Memory B cell (primary cell): ENCODE measurements around the gene RALGAPA2.
A peak's percentile ranks its signal among the peaks of the same experiment; 100 is the strongest.
"Not testable (repeated sequence)": the region's sequence is repeated elsewhere in the genome, so short reads cannot be mapped to it uniquely, and the experiment has no call there.

ENCODE experiments used
- ATAC-seq: fragments of 150-1000 bp; cut with Tn5 transposase; 2 replicates; pipeline ENCODE4 v1.10.0; 2021; ENCODE audit warnings: low read depth, mild to moderate bottlenecking, moderate library complexity
- DNase-seq, 2 donors: peaks; one replicate each; pipeline ENCODE4 v3.0.0; 2022; ENCODE audit warnings: low spot score in 2 of 2
- H3K27ac Mint-ChIP-seq: one replicate; pipeline ENCODE4 v1.8.0; 2022; ENCODE audit warnings: mild to moderate bottlenecking, moderate library complexity, mixed read lengths
- H3K27me3 Mint-ChIP-seq: one replicate; pipeline ENCODE4 v1.8.0; 2022; ENCODE audit warnings: mixed read lengths
- H3K36me3 Mint-ChIP-seq: one replicate; pipeline ENCODE4 v1.8.0; 2022; ENCODE audit warnings: mild to moderate bottlenecking, mixed read lengths
- H3K4me1 Mint-ChIP-seq: one replicate; pipeline ENCODE4 v1.8.0; 2022; ENCODE audit warnings: mixed read lengths
- H3K4me3 Mint-ChIP-seq: one replicate; pipeline ENCODE4 v1.8.0; 2022; ENCODE audit warnings: mild to moderate bottlenecking, moderate library complexity, mixed read lengths
- H3K9me3 Mint-ChIP-seq: one replicate; pipeline ENCODE4 v1.8.0; 2022; ENCODE audit warnings: mixed read lengths

Gene RALGAPA2

GRCh38 chr20:20551409-20551808 lies 161.0 kb downstream of the RALGAPA2 start:
- Mint-ChIP-seq H3K27me3 (no peaks in the 10 kb centered on the region), H3K27ac (no peak overlapping the region), H3K4me1 (peaks cover 5% of the 10 kb centered on the region)

GRCh38 chr20:20549704-20550103 lies 162.7 kb downstream of the RALGAPA2 start:
- no peak for ATAC-seq
- Mint-ChIP-seq H3K27me3 (no peaks in the 10 kb centered on the region), H3K27ac (no peak overlapping the region), H3K9me3 (no peaks in the 10 kb centered on the region), H3K4me1 (peaks cover 5% of the 10 kb centered on the region), H3K4me3 (no peak overlapping the region), H3K36me3 (peaks cover 8% of the 10 kb centered on the region)
- DNase-seq = no peak

More at GRCh38 chr20:20551409-20551808, 161.0 kb downstream of the RALGAPA2 start:
- DNase-seq (no peak), ATAC-seq (no peak)
- H3K4me3 Mint-ChIP-seq = no peak overlapping the region
- peaks cover 8% of the 10 kb centered on the region for H3K36me3 Mint-ChIP-seq
- no peaks in the 10 kb centered on the region for H3K9me3 Mint-ChIP-seq

GRCh38 chr20:20549267-20549612 lies 163.2 kb downstream of the RALGAPA2 start:
- Mint-ChIP-seq H3K27ac (no peak overlapping the region), H3K4me3 (no peak overlapping the region), H3K9me3 (no peaks in the 10 kb centered on the region), H3K27me3 (no peaks in the 10 kb centered on the region), H3K4me1 (peaks cover 5% of the 10 kb centered on the region), H3K36me3 (peaks cover 12% of the 10 kb centered on the region)
- ATAC-seq (no peak), DNase-seq (no peak)

- no peak for ATAC-seq
- Mint-ChIP-seq H3K27ac (no peak overlapping the region), H3K4me3 (no peak overlapping the region), H3K9me3 (no peaks in the 10 kb centered on the region), H3K4me1 (peaks cover 5% of the 10 kb centered on the region), H3K27me3 (no peaks in the 10 kb centered on the region), H3K36me3 (peaks cover 16% of the 10 kb centered on the region)
- no peak for DNase-seq
Observed at GRCh38 chr20:20548527-20549266, 163.7 kb downstream of the RALGAPA2 start.

- no peaks in the 10 kb centered on the region for H3K27me3 Mint-ChIP-seq
- no peak overlapping the region for H3K27ac Mint-ChIP-seq
- ATAC-seq = no peak
- no peak overlapping the region for H3K4me3 Mint-ChIP-seq
- peaks cover 5% of the 10 kb centered on the region for H3K4me1 Mint-ChIP-seq
- H3K36me3 Mint-ChIP-seq = peaks cover 20% of the 10 kb centered on the region
- no peak for DNase-seq
- H3K9me3 Mint-ChIP-seq = no peaks in the 10 kb centered on the region
Observed at GRCh38 chr20:20547876-20548266, 164.6 kb downstream of the RALGAPA2 start.

- DNase-seq (no peak), ATAC-seq (no peak)
- peaks cover 20% of the 10 kb centered on the region for H3K36me3 Mint-ChIP-seq
- peaks cover 5% of the 10 kb centered on the region for H3K4me1 Mint-ChIP-seq
- H3K27me3 Mint-ChIP-seq = no peaks in the 10 kb centered on the region
- H3K27ac Mint-ChIP-seq = peak overlapping the region; percentile 57
- H3K9me3 Mint-ChIP-seq = no peaks in the 10 kb centered on the region
- H3K4me3 Mint-ChIP-seq = no peak overlapping the region
Observed at GRCh38 chr20:20547221-20547875, 165.1 kb downstream of the RALGAPA2 start.

GRCh38 chr20:20546402-20546801 lies 166.0 kb downstream of the RALGAPA2 start:
- peaks cover 24% of the 10 kb centered on the region for H3K36me3 Mint-ChIP-seq
- H3K27ac Mint-ChIP-seq = peak overlapping the region; percentile 57
- H3K4me3 Mint-ChIP-seq = no peak overlapping the region
- no peaks in the 10 kb centered on the region for H3K9me3 Mint-ChIP-seq
- ATAC-seq (no peak), DNase-seq (no peak)
- peaks cover 5% of the 10 kb centered on the region for H3K4me1 Mint-ChIP-seq
- H3K27me3 Mint-ChIP-seq = no peaks in the 10 kb centered on the region

- not testable (repeated sequence) for DNase-seq, H3K9me3 Mint-ChIP-seq, H3K4me1 Mint-ChIP-seq, H3K27ac Mint-ChIP-seq, H3K4me3 Mint-ChIP-seq, ATAC-seq, H3K27me3 Mint-ChIP-seq
- peaks cover 33% of the 10 kb centered on the region for H3K36me3 Mint-ChIP-seq
Observed at GRCh38 chr20:20543348-20543747, 169.1 kb downstream of the RALGAPA2 start.

GRCh38 chr20:20536240-20536933 lies 176.1 kb downstream of the RALGAPA2 start:
- Mint-ChIP-seq H3K4me1 (no peaks in the 10 kb centered on the region), H3K9me3 (no peaks in the 10 kb centered on the region), H3K27me3 (no peaks in the 10 kb centered on the region), H3K4me3 (no peak overlapping the region), H3K36me3 (peaks cover 24% of the 10 kb centered on the region), H3K27ac (no peak overlapping the region)
- ATAC-seq (no peak), DNase-seq (no peak)

- H3K27ac Mint-ChIP-seq = no peak overlapping the region
- no peaks in the 10 kb centered on the region for H3K4me1 Mint-ChIP-seq
- ATAC-seq (no peak), DNase-seq (no peak)
- no peaks in the 10 kb centered on the region for H3K9me3 Mint-ChIP-seq
- H3K4me3 Mint-ChIP-seq = no peak overlapping the region
- H3K27me3 Mint-ChIP-seq = no peaks in the 10 kb centered on the region
- H3K36me3 Mint-ChIP-seq = peaks cover 28% of the 10 kb centered on the region
Observed at GRCh38 chr20:20535051-20535450, 177.4 kb downstream of the RALGAPA2 start.

- H3K27ac Mint-ChIP-seq = no peak overlapping the region
- H3K27me3 Mint-ChIP-seq = no peaks in the 10 kb centered on the region
- H3K36me3 Mint-ChIP-seq = peaks cover 30% of the 10 kb centered on the region
- DNase-seq (no peak), ATAC-seq (no peak)
- no peaks in the 10 kb centered on the region for H3K9me3 Mint-ChIP-seq
- H3K4me3 Mint-ChIP-seq = no peak overlapping the region
- peaks cover 3% of the 10 kb centered on the region for H3K4me1 Mint-ChIP-seq
Observed at GRCh38 chr20:20531283-20531682, 181.2 kb downstream of the RALGAPA2 start.

- Mint-ChIP-seq H3K4me3 (no peak overlapping the region), H3K36me3 (peaks cover 30% of the 10 kb centered on the region), H3K9me3 (no peaks in the 10 kb centered on the region), H3K27ac (no peak overlapping the region), H3K4me1 (peaks cover 3% of the 10 kb centered on the region), H3K27me3 (no peaks in the 10 kb centered on the region)
- ATAC-seq (no peak), DNase-seq (no peak)
Observed at GRCh38 chr20:20530428-20531151, 181.9 kb downstream of the RALGAPA2 start.

- DNase-seq = no peak
- no peaks in the 10 kb centered on the region for H3K9me3 Mint-ChIP-seq
- H3K27me3 Mint-ChIP-seq = no peaks in the 10 kb centered on the region
- H3K36me3 Mint-ChIP-seq = peaks cover 30% of the 10 kb centered on the region
- no peak overlapping the region for H3K27ac Mint-ChIP-seq
- no peak overlapping the region for H3K4me3 Mint-ChIP-seq
- peaks cover 3% of the 10 kb centered on the region for H3K4me1 Mint-ChIP-seq
- ATAC-seq = no peak
Observed at GRCh38 chr20:20529597-20529996, 182.8 kb downstream of the RALGAPA2 start.

- no peaks in the 10 kb centered on the region for H3K9me3 Mint-ChIP-seq
- no peak overlapping the region for H3K27ac Mint-ChIP-seq
- no peak for ATAC-seq
- no peak overlapping the region for H3K4me3 Mint-ChIP-seq
- H3K36me3 Mint-ChIP-seq = peaks cover 29% of the 10 kb centered on the region
- DNase-seq = no peak
- H3K4me1 Mint-ChIP-seq = peaks cover 3% of the 10 kb centered on the region
- H3K27me3 Mint-ChIP-seq = no peaks in the 10 kb centered on the region
Observed at GRCh38 chr20:20528861-20529260, 183.6 kb downstream of the RALGAPA2 start.
